Measurements from ENCODE around the gene SMAD4.

- no peak for TF ChIP-seq CTCF (IDR thresholded peaks at IDR 0.05; ENCODE audit: control extremely low read depth in 1 of 3, insufficient read depth in 1 of 3, low read depth in 1 of 3, low read length in 3 of 3)
- TF ChIP-seq EP300 (IDR thresholded peaks at IDR 0.05; ENCODE audit: borderline replicate concordance in 1 of 2, low read depth in 2 of 2, low read length in 2 of 2) = no peak
- no peak for TF ChIP-seq POLR2A (IDR thresholded peaks at IDR 0.05; ENCODE audit: control extremely low read depth in 1 of 2, low read depth in 2 of 2, low read length in 2 of 2)
- no peak for TF ChIP-seq EZH2 (IDR thresholded peaks at IDR 0.05; ENCODE audit: low read depth, low read length, severe bottlenecking)
- no peak for TF ChIP-seq RAD21 (IDR thresholded peaks at IDR 0.05 in 1 of 2, conservative IDR thresholded peaks at IDR 0.05 in 1 of 2; ENCODE audit: low read depth in 2 of 2, low read length in 2 of 2)
- TF ChIP-seq, protein P1, sequence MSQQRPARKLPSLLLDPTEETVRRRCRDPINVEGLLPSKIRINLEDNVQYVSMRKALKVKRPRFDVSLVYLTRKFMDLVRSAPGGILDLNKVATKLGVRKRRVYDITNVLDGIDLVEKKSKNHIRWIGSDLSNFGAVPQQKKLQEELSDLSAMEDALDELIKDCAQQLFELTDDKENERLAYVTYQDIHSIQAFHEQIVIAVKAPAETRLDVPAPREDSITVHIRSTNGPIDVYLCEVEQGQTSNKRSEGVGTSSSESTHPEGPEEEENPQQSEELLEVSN (IDR thresholded peaks at IDR 0.05) = no peak
- TF ChIP-seq CREB1 (IDR thresholded peaks at IDR 0.05) = no peak
- no peak for TF ChIP-seq KDM5A (IDR thresholded peaks at IDR 0.05; ENCODE audit: low read length)
- no peak for TF ChIP-seq JUND (IDR thresholded peaks at IDR 0.05; ENCODE audit: low read length)
- TF ChIP-seq GABPA (IDR thresholded peaks at IDR 0.05; ENCODE audit: borderline replicate concordance, insufficient read depth, low read length) = no peak
- no peak for TF ChIP-seq CEBPB (IDR thresholded peaks at IDR 0.05; ENCODE audit: low read depth, low read length)
- TF ChIP-seq TCF12 (IDR thresholded peaks at IDR 0.05; ENCODE audit: low read depth, low read length) = no peak
- TF ChIP-seq RBBP5 (IDR thresholded peaks at IDR 0.05; ENCODE audit: borderline replicate concordance, low read depth, low read length) = no peak
- TF ChIP-seq SP1 (IDR thresholded peaks at IDR 0.05; ENCODE audit: low read depth, low read length) = no peak
These were observed 8.6 kb upstream of the SMAD4 start for GRCh38 chr18:51021226-51021965.

Data from H1 (cell line).